Epithelial cell of prostate (primary cell): ENCODE data around the gene DIP2A.
"Not testable (repeated sequence)": the region's sequence is repeated elsewhere in the genome, so short reads cannot be mapped to it uniquely, and the experiment has no call there.

Source experiments
- DNase-seq: peaks from one replicate; pipeline ENCODE4 v3.0.0-alpha.2; 2011; ENCODE audit warnings: low read depth, low spot score
- H3K27ac ChIP-seq: fragments of 450-650 bp; 2 replicates; pipeline ENCODE4 v1.5.1; 2017; ENCODE audit warnings: mild to moderate bottlenecking

DIP2A gene

GRCh38 chr21:46425571-46425970 is 33.1 kb upstream of the DIP2A start:
- H3K27ac ChIP-seq, result no peak overlapping the region
- no peak for DNase-seq

- H3K27ac ChIP-seq, result no peak overlapping the region
- DNase-seq, result no peak
These were observed 32.2 kb upstream of the DIP2A start for GRCh38 chr21:46426313-46427046.

GRCh38 chr21:46427516-46427915 is 31.2 kb upstream of the DIP2A start:
- DNase-seq, result no peak
- H3K27ac ChIP-seq, result no peak overlapping the region

- H3K27ac ChIP-seq, result no peak overlapping the region
- DNase-seq, result no peak
These were observed 30.4 kb upstream of the DIP2A start for GRCh38 chr21:46428286-46428685.

GRCh38 chr21:46428987-46429710 is 29.5 kb upstream of the DIP2A start:
- H3K27ac ChIP-seq, result no peak overlapping the region
- DNase-seq, result no peak

- no peak overlapping the region for H3K27ac ChIP-seq
- no peak for DNase-seq
These were observed 28.7 kb upstream of the DIP2A start for GRCh38 chr21:46429754-46430681.

GRCh38 chr21:46431448-46431847 is 27.2 kb upstream of the DIP2A start:
- DNase-seq, result no peak
- H3K27ac ChIP-seq, result no peak overlapping the region

GRCh38 chr21:46431884-46432488 is 26.7 kb upstream of the DIP2A start:
- no peak for DNase-seq

GRCh38 chr21:46433116-46433515 is 25.6 kb upstream of the DIP2A start:
- DNase-seq, H3K27ac ChIP-seq: not testable (repeated sequence)

More at GRCh38 chr21:46431884-46432488, 26.7 kb upstream of the DIP2A start:
- H3K27ac ChIP-seq, result no peak overlapping the region

- no peak for DNase-seq
- no peak overlapping the region for H3K27ac ChIP-seq
These were observed 24.3 kb upstream of the DIP2A start for GRCh38 chr21:46434322-46434958.

- no peak overlapping the region for H3K27ac ChIP-seq
- no peak for DNase-seq
These were observed 22.9 kb upstream of the DIP2A start for GRCh38 chr21:46435786-46436227.

GRCh38 chr21:46436621-46437020 is 22.1 kb upstream of the DIP2A start:
- no peak overlapping the region for H3K27ac ChIP-seq
- no peak for DNase-seq

GRCh38 chr21:46437096-46437498 is 21.6 kb upstream of the DIP2A start:
- H3K27ac ChIP-seq, result no peak overlapping the region
- no peak for DNase-seq

- H3K27ac ChIP-seq, result no peak overlapping the region
- no peak for DNase-seq
These were observed 21.2 kb upstream of the DIP2A start for GRCh38 chr21:46437511-46437910.

- H3K27ac ChIP-seq, result no peak overlapping the region
- DNase-seq, result no peak
These were observed 20.4 kb upstream of the DIP2A start for GRCh38 chr21:46438241-46438640.

- DNase-seq, result no peak
- no peak overlapping the region for H3K27ac ChIP-seq
These were observed 18.8 kb upstream of the DIP2A start for GRCh38 chr21:46439906-46440305.

- no peak for DNase-seq
- H3K27ac ChIP-seq, result no peak overlapping the region
These were observed 17.4 kb upstream of the DIP2A start for GRCh38 chr21:46441331-46441730.

GRCh38 chr21:46441961-46442498 is 16.7 kb upstream of the DIP2A start:
- H3K27ac ChIP-seq, result no peak overlapping the region
- DNase-seq, result no peak

- DNase-seq, result no peak
- H3K27ac ChIP-seq, result no peak overlapping the region
These were observed 15.8 kb upstream of the DIP2A start for GRCh38 chr21:46442938-46443337.
